Fibroblast of skin of right quadriceps (primary cell): ENCODE data around the gene LRCH1.
A peak's percentile ranks its signal among the peaks of the same experiment; 100 is the strongest.
"Not testable (repeated sequence)": the region's sequence is repeated elsewhere in the genome, so short reads cannot be mapped to it uniquely, and the experiment has no call there.

Source experiments
- DNase-seq: peaks from one replicate; pipeline ENCODE4 v3.0.0-alpha.2; 2013

LRCH1 gene

DNA sequence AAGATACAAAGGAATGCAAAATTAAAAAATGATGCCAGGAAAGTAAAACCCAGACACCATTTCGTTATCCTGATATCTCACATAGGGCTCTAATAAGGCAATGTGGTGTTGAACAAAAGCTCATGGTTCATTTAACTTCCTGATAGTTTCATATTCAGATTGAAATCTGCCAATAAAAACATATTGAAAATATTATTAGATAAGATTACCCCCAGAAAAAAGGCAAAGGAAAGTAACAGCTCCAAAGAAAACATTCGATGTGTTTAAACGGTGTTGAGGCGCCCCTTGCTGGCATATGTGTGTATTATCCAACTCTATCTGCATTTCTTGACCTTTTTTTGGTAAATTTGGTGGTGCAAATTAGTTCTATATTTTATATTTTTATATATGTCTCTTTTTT lies 168.1 kb downstream of the LRCH1 start:
- peak; percentile 44 for DNase-seq

DNA sequence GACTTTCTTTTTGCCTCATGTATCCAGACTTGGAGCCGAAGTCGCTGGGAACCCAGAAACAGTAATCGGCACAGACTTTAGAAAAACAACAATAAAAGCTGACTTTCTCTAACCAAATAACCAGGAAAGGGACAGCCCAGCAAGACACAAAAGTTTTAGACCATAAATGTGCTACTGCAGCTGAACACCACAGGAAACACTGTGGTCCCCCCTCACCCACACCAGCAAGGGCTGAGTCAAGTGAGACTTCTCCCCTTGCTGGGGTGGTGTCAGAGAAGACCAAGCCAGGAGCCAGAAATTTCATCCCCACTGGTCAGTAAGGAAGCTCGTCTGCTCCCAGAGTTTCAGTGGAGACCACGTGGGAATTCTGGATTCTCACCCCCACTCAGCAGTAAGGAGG lies 173.4 kb downstream of the LRCH1 start:
- no peak for DNase-seq

DNA sequence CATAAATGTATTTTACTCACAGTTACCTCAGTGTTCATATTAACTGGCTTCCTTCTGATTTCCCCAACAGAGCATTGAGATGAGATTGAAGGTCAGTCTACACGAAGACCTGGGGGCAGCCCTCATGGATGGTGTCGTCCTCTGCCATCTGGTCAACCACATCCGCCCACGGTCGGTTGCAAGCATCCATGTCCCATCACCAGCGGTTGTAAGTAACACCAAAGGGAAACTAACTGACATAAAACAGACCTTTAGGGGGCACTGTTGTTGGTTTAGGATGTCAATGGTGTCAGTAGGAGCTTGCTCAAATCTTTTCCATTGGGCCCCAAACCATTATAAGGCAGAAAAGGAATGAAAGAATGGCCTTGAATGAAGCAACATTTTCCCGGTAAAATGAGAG lies 175.8 kb downstream of the LRCH1 start:
- DNase-seq, result no peak

DNA sequence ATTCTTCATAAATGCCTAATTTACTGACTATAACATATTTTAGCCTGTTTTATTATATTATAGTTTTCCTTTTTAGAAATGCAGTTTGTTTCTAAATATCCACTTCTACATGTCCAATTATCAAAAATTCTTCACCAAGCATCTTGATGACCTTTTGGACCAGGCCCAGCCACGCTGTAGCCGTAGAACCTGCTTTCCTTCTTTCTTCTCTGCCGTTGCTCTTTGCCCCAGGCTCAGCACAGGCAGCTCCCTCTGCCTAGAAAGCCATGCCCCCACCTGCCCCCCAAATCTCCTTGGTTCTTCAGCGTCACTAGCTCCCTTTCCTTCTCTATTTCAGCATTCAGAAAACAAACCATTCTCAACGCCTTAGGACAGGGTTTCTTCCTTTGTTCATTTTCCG lies 178.6 kb downstream of the LRCH1 start:
- DNase-seq, result no peak

DNA sequence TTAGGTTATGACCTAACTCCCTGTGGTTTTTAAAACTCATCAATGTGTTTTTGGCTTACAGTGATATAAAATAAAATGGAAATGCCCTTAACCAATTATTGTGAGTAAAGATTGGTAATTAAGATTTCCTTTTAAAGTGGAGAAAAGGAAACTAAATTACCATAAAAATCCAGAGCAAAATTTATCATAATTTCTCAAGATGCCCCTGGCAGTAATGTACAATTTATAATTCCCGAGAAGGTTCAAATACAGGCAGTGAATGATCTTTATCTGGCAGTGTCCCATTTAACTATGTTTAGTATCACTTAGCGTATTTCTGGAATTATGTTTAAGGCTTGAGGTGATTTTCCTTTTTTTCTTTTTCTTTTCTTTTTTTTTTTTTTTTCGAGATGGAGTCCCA lies 182.5 kb downstream of the LRCH1 start:
- DNase-seq, result no peak

DNA sequence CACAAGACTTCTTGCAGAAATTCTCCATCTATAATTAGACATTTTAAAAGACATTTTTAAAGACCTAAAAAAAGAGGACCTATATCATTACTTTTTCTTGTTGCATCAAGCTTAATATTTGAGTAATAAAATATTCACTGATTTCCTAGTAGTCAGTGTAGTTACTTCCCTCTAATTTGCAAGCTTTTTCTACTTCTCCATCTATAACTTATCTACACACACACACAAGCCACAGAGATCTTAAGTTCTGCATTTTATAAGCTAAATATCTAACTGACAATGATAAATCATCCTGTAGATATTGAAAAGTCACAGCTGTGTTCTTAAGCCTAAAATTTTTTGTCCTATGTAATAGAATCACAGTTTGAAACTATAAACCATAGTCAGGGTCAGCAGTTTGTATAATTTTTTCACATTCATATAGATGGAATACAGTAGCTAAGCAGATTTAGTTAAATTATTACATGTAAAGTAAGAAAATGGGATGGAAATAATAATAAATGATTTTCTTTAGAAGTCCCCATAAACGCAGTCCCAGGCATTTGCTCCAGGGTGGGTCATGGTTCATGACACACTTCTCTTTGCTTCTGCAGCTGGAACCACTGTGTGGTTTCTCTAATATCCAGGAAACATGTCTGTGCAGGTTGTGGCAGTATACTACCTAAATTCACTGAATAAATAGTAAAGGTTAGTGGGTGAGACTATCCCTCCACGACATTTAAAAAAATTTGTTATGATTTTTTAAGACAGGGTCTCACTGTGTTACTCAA lies 183.8 kb downstream of the LRCH1 start:
- no peak for DNase-seq

DNA sequence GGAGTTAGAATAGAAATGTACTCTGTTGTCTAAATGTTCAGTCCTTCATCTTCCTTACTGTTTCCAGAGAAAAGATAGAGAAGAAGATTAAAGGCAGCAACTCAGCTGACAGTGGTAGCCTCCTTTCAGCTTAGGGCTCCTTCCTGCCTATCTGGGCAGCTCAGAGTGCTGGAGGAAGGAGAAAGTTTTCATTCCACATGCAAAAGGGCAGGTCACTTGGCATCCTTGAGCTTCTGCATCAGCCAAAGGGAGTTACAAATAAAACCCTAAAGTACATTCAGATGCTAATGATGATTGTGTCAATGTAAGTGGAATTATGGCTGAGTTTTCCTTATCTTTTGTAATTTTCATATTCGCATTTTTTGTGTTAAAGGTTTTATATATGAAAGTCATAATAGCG lies 185.1 kb downstream of the LRCH1 start:
- no peak for DNase-seq

DNA sequence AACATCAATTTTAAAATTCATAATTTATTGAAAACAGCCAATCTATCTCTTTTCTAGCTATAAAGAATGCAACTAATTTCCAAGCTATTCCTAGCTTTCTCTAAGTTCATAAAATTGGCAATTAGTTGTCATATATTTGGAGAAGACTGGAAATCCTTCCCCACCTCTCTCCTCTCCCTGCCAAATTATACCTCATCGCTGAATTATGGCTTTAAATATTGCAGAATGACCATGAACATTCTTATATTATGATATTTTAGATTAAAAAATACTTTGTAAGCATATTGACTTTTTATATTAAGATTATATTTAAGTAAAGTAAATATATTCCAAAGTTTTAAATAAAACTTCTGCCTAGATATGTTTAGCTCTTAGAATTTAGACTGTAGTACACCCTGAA lies 185.8 kb downstream of the LRCH1 start:
- no peak for DNase-seq

DNA sequence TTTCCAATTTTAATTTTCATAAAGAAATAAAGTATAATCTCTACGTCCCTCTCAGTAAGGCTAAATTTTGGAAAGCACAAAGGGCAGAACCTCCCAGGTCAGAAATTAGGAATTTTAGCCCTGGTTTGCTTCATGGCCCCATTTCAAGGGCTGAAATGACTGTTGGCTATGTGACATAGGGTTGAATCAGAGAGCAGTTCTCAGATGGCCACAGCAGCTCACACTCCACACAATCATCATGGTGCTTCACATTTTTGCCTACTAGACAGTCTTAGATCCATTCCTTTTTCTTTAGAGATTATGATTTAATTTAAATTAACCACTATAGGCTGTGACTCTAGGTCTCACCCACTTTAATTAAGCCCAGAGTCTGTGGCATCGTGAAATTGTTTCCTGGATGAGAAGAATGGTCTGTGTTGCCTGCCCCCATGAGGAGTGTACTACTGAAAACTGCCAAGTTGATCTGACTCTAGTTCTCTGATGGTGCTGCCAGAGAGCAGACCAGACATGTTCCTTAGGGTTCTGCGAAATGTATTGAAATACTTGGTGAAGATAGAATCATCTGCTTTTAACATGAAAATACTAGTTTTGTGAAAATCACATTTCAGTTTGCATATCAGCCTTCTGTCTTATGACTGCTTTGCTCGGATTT lies 186.6 kb downstream of the LRCH1 start:
- no peak for DNase-seq

DNA sequence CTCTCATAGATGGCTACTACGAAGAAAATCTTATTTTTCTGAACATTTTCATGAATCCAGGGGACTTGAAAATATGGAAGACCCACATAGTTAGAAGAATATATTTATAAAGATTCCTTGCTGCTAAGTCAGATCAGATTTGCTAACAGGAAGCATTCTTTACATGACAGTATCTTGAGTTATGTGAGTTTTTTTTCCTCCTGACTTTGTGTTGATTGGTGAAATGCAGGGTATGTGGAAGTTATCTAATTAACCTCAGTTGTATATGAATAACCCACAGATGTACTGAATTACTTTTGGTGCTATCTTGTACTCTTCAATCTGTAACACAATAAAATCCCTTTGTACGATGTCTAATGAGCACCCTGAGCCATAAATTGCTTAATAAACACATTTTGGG lies 190.2 kb downstream of the LRCH1 start:
- DNase-seq, result peak; percentile 66

DNA sequence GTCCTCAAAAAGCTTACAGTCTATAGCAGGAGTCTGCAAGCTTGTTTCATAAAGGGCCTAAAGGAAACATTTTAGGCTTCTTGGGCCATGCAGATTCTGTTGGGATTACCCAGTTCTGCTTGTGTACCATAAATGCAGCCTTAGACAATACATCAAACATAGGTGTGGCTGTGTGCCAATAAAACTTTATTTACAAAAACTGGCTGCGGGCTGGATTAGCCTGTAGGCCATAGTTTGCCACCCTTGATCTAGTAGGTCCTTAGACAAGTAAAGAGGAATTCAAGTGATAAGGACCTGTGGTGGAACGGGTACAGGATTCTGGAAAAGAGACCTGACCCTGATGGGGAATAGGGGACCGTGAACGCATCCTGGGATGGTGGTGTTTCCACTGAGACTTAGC lies 192.1 kb downstream of the LRCH1 start:
- DNase-seq, result no peak

DNA sequence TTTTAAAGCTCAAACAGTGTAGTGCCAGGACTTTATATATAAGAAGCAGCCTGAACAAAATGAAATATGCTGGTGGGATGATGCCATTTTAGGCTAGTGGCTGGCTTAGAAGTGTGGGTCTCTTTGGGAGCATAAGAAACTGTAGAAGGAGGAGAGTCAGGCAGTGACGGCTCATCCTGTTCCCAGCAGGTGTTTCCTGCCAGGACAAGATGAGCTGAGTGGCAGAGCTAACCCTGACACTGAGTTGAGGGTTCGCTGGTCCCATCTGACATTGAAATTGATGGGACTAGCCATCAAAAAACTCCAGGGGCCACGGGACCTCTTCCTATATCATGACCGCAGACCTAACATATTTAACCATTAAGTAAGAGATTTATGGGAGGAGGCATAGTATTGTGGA lies 192.7 kb downstream of the LRCH1 start:
- no peak for DNase-seq

DNA sequence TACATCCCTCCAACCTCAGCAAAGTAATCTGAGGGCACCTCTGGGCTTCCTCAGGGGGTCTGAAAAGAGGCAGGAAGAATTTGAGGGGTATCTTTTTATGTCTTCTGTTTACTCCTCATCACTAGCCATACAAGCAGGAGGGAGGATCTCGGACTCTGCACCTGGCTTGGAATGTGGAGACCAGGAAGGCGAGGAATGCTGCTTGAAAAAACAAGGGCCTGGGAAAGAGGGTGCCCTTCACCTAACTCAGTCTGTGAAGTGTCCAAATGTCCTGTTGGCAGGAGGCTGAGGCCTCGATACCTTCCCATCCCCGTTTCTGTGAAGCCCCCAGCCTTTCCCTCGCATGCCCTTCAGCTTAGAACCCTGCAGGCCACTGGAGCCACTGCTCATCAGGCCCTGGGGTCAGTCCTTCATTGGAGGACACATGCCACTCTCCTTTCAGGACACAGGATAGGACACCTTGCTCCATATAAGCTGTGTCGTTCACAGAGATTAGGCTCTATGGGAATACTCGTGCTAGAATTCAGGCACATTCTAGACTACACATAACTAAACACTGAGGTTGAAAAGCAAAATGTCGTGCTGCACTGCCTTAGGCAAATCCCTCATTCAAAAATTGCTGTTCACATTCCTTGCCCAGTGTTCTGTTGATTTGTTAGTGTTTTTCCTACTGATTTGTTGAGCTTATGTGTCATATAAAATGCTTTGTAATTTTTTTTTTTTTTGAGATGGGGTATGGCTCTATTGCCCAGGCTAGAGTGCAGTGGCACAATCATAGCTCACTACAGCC lies 194.3 kb downstream of the LRCH1 start:
- DNase-seq, result no peak

DNA sequence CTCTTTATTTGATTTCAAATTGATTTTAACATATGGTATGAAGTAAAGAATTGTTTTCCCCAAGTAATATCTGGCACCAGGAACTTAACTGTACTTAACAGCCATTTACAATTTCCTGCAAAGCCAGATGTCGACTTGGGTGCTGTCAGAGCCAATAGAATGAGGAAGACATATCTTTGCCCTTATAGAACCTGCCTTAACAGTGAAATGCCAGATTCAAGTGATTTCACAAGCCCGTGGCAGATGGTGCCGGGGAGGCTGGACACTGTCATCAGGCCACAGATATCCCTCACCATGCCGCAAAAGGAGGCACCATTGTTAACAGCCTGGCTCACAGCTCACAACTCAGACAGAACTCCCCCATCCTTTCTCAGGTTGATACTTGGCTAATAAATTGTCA lies 195.3 kb downstream of the LRCH1 start:
- DNase-seq, result no peak

DNA sequence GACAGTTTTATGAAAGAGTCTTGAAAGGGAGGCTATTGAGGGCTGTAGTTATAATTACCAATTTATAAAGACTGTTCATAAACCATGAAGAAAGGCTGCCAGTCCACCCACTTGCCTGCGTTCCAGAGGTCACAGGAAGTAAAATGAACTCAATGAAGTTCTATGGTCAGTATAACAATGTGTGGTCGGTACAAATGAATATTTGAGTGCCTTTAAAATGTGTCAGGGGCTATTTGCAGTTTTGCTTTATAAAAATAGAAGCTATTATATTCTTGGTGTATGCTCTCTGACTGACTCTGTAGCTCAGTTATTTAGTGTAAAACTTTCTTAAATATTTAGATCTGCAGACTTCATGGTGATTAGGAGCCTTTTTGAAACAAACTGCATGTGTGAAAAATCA lies 197.0 kb downstream of the LRCH1 start:
- no peak for DNase-seq

DNA sequence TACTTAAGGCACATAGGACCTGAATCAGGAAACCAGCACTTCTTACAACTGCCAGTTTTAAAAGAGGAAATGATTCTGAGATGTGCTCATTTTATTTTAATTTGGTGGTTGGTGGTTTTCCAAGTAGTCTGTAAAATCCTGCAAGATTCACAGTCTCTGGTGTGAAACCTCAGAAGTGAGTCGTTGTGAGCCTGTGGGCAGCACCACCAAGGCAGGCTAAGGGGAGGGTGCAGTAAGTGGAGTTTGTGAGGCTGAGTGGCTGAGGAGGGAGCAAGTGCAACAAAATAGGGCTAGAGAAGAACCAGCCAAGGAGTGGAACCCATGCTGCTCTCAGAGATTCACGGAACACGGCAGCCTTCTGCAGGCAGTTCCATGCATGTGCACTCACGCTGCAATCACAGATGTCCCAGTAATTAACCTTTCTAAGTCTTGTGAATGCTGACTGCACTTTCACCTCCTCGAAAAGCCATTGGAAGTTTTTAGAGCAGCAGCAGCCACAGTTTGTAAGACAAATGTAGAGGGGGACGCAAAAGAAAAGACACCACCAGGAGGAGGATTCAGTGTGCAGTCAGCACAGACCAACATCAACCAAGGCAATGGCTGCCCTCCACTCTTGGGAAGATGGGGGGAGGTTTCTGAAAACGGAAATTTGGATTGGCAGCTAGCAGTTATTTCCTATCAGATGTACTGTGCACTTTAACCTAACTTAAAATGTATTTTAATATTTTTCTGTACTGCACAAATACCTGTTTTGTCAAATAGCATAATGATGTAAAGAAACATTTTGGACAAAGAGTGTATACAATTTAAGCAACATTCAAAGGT lies 199.1 kb downstream of the LRCH1 start:
- DNase-seq, result peak; percentile 53

DNA sequence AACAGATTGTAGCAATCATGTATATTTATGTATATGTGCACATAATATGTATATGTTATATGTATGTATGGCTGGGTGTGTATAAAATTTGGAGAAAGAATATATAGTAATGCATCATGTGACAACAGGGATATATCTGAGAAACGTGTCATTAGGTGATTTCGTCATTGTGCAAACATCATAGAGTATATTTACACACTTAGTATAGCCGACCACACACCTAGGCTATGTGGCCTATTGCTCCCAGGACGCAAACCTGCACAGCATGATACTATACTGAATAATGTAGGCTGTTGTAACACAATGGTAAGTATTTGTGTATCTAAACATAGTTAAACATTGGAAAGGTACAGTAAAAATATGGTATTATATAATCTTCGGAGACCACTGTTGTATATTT lies 200.2 kb downstream of the LRCH1 start:
- DNase-seq, result no peak

DNA sequence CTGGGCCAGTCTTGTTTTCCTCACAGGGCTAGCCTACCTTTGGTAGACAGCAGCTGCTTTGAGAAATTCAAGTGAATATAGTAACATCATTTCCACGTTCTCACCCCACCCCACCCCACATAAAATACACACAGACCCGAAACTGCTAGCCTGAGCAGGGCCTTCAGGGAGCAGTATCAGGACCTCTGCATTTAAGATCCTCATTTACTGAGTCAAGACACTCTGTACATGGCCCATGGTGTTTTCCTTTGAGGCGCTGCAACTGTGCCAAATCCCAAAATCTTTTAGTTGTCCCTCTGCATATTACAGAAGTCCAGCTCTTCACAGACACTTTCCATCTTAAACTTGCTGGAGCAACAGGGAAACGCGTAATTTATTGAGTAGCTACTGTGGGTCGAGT lies 200.9 kb downstream of the LRCH1 start:
- DNase-seq, result no peak

DNA sequence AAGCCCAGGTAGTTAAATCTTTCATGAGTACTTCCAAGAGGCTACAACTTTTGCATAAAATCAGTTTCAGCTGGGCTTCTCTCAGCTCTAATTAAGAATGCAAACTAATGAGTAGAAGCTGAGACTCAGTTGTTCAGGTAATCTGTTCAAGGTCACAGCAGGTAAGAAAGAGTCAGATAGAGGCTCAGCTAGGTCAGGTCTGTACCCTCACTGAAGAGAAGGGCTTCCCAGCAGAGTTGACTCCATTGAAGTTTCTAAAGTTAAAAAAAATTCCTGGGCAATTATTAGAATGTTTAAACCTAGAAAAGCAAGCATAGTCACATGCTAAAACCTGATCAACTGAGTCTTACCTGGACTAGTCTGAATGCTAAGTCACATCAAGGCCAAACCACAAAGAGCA lies 201.8 kb downstream of the LRCH1 start:
- DNase-seq, result no peak

DNA sequence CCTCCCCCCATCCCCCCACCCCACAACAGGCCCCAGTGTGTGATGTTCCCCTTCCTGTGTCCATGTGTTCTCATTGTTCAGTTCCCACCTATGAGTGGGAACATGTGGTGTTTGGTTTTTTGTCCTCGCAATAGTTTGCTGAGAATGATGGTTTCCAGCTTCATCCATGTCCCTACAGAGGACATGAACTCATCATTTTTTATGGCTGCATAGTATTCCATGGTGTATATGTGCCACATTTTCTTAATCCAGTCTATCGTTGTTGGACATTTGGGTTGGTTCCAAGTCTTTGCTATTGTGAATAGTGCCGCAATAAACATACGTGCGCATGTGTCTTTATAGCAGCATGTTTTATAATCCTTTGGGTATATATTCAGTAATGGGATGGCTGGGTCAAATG lies 202.5 kb downstream of the LRCH1 start:
- DNase-seq, result not testable (repeated sequence)

DNA sequence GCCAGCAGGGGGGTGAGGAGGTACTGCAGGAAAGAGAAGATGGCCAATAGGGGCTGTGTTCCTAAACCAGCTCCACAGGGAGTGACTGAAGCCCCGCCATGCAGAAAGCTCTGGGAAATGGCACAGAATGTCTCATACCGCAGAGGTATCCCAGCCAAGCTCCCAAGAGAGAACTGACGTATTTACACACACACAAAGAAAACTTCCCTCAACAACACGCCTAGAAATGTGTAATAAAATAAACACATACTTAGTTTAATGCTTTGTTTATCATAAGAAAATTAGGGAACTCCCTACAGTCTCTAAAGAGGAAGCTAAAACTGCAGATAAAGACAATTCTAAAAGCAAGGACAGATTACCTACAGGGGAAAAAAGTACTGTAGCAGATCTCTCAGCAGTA lies 204.0 kb downstream of the LRCH1 start:
- peak; percentile 17 for DNase-seq

DNA sequence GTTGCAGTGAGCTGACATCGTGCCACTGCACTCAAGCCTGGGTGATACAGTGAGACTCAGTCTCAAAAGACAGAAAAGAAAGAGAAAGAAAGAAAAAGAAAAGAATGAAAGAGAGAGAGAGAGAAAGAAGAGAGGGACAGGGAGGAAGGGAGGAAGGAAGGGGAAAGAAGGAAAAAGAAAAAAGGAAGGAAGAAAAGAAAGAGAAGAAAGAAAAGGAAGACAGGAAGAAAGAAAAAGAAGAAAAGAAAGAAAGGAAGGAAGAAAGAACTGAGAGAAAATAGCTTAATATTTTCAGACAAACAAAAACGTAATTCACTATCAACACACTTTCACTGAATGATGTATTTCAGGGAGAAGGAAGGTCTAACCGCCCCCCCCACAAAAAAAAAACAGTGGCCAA lies 204.7 kb downstream of the LRCH1 start:
- no peak for DNase-seq

DNA sequence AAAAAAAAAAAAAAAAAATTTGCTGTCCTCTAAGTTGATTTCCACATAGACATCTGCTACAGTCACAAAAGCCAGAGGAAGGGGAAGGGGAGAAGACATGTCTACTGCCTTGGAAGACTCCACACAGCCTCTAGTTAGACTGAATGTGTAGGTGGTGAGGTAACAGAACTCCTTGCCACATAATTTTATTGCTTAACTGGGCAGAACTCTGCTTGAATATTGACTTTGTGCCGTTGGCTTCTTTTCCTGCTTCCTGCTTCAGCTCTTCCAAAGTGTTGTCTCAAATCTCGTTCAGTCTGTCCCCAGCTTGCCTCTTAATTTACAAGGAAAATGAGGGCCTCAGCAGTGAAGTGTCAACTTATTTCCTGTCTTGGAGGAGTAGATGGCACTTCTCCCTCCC lies 206.9 kb downstream of the LRCH1 start:
- DNase-seq, result no peak
